ENCODE measurements around the gene IGFBP2. TPM values are rescaled to one million over a fixed set of nuclear protein-coding genes. Genes with fewer than 3 reads are reported as not detected.

The IGFBP2 gene
- total and polyA plus RNA-seq, 2 experiments from 2014 or later = 177 to 364 TPM

GRCh38 chr2:216596236-216596979 is 36.8 kb upstream of the IGFBP2 start:
- peaks cover 12% of the 10 kb centered on the region for H3K4me1 ChIP-seq (ENCODE audit: insufficient read depth)
- Mint-ChIP-seq H3K4me1 (peaks cover 20% of the 10 kb centered on the region), H3K27me3 (ENCODE audit: insufficient read depth, low read depth, poor library complexity) (peaks cover 3% of the 10 kb centered on the region), H3K4me3 (no peak overlapping the region), H3K36me3 (ENCODE audit: low read depth) (no peaks in the 10 kb centered on the region), H3K9me3 (no peaks in the 10 kb centered on the region), H3K27ac (no peak overlapping the region)
- H3F3A ChIP-seq (replicated peaks; ENCODE audit: low read depth) = no peaks in the 10 kb centered on the region
- no peak overlapping the region for H3K4me3 ChIP-seq
- no peak for DNase-seq (ENCODE audit: low spot score)
- H3K79me2 ChIP-seq (replicated peaks; ENCODE audit: insufficient read depth) = no peaks in the 10 kb centered on the region
- no peak for ATAC-seq
- no peaks in the 10 kb centered on the region for H3K27me3 ChIP-seq (ENCODE audit: insufficient read depth)
- H3K36me3 ChIP-seq (ENCODE audit: insufficient read depth) = no peaks in the 10 kb centered on the region
- no peaks in the 10 kb centered on the region for H4K20me1 ChIP-seq (replicated peaks; ENCODE audit: insufficient read depth)
- 0 out of 2 replicates have a peak, but pooled peaks cover 7% of the 10 kb centered on the region for H3K9me2 ChIP-seq (ENCODE audit: insufficient read depth)
- TF ChIP-seq CTCF (conservative IDR thresholded peaks at IDR 0.05; ENCODE audit: low read depth in 2 of 2) = no peak
- no peak for TF ChIP-seq ZNF114 (CRISPR knock-in tag; IDR thresholded peaks at IDR 0.05)
- no peak for TF ChIP-seq STAT1 (IDR thresholded peaks at IDR 0.05; ENCODE audit: unreplicated experiment)
- TF ChIP-seq ETS1 (IDR thresholded peaks at IDR 0.05) = no peak
- TF ChIP-seq EZH2phosphoT487 (IDR thresholded peaks at IDR 0.05; ENCODE audit: unreplicated experiment) = no peak
- TF ChIP-seq JUNB (IDR thresholded peaks at IDR 0.05; ENCODE audit: unreplicated experiment) = no peak
- no peak overlapping the region for H3K4me2 ChIP-seq
- H3K27ac ChIP-seq (ENCODE audit: low read depth) = no peak overlapping the region
- H2AFZ ChIP-seq = no peak overlapping the region; the same call in 1 of the 2 replicates

- ATAC-seq (no peak), DNase-seq (ENCODE audit: low spot score) (no peak)
- Histone ChIP-seq H3K9me2 (ENCODE audit: insufficient read depth) (0 out of 2 replicates have a peak, but pooled peaks cover 7% of the 10 kb centered on the region), H3K79me2 (replicated peaks; ENCODE audit: insufficient read depth) (no peaks in the 10 kb centered on the region), H3F3A (replicated peaks; ENCODE audit: low read depth) (no peaks in the 10 kb centered on the region), H4K20me1 (replicated peaks; ENCODE audit: insufficient read depth) (no peaks in the 10 kb centered on the region), H3K4me2 (no peak overlapping the region), H3K4me3 (no peak overlapping the region), H2AFZ (no peak overlapping the region; the same call in 1 of the 2 replicates), H3K36me3 (ENCODE audit: insufficient read depth) (no peaks in the 10 kb centered on the region), H3K27ac (ENCODE audit: low read depth) (no peak overlapping the region), H3K4me1 (ENCODE audit: insufficient read depth) (peaks cover 12% of the 10 kb centered on the region), H3K27me3 (ENCODE audit: insufficient read depth) (no peaks in the 10 kb centered on the region)
- peaks cover 21% of the 10 kb centered on the region for H3K4me1 Mint-ChIP-seq
- peaks cover 3% of the 10 kb centered on the region for H3K27me3 Mint-ChIP-seq (ENCODE audit: insufficient read depth, low read depth, poor library complexity)
- no peaks in the 10 kb centered on the region for H3K9me3 Mint-ChIP-seq
- H3K27ac Mint-ChIP-seq = no peak overlapping the region
- no peak overlapping the region for H3K4me3 Mint-ChIP-seq
- no peaks in the 10 kb centered on the region for H3K36me3 Mint-ChIP-seq (ENCODE audit: low read depth)
- TF ChIP-seq EZH2phosphoT487 (IDR thresholded peaks at IDR 0.05; ENCODE audit: unreplicated experiment) (no peak), ZNF331 (CRISPR knock-in tag; IDR thresholded peaks at IDR 0.05; ENCODE audit: low read depth) (no peak), POLR2AphosphoS5 (IDR thresholded peaks at IDR 0.05; ENCODE audit: low read depth) (no peak), ZNF114 (CRISPR knock-in tag; IDR thresholded peaks at IDR 0.05) (no peak), ZNF462 (CRISPR knock-in tag; IDR thresholded peaks at IDR 0.05) (no peak), NANOG (IDR thresholded peaks at IDR 0.05; ENCODE audit: borderline replicate concordance) (no peak), JUNB (IDR thresholded peaks at IDR 0.05; ENCODE audit: unreplicated experiment) (no peak), CREB1 (CRISPR knock-in tag; IDR thresholded peaks at IDR 0.05; ENCODE audit: low read depth) (no peak)
Observed at GRCh38 chr2:216596980-216597509, 36.2 kb upstream of the IGFBP2 start.
